H1 (cell line): ENCODE data around the gene BRME1. TPM values are rescaled to one million over a fixed set of nuclear protein-coding genes. Genes with fewer than 3 reads are reported as not detected.
A peak's percentile ranks its signal among the peaks of the same experiment; 100 is the strongest.

Source experiments
- CTCF ChIA-PET: fragments of 300-600 bp; sonication (Branson Sonifier 250); formaldehyde crosslinking; loops from one replicate; lab custom pipeline; 2021; ENCODE audit not compliant: partially characterized antibody; lab: Charles Lee
- POLR2A ChIA-PET: fragments of 300-600 bp; sonication (Branson Sonifier 250); formaldehyde crosslinking; loops from one replicate; lab custom pipeline; 2021; ENCODE audit warnings: inconsistent platforms; ENCODE audit not compliant: partially characterized antibody; lab: Charles Lee
- DNase-seq, 2 experiments: peaks; one replicate each; pipeline versions ENCODE4 v3.0.0 to v3.0.0-alpha.2; 2010 to 2022; ENCODE audit warnings: low spot score in 2 of 2, low read depth in 1 of 2, mixed read lengths in 1 of 2
- FAIRE-seq: peaks from 2 replicates; lab custom pipeline; 2011; peaks lifted over from hg19 to GRCh38; lab: Jason Lieb, UNC
- H2AFZ ChIP-seq: 2 replicates; pipeline ENCODE4 v1.8.1; 2012; ENCODE audit warnings: low read length, inconsistent platforms
- H2AK5ac ChIP-seq: 2 replicates; pipeline ENCODE4 v1.6.1; 2013; ENCODE audit warnings: low read depth, low read length
- H2BK120ac ChIP-seq: replicated peaks from 2 replicates; pipeline ENCODE3; 2013; ENCODE audit warnings: low read depth, low read length, inconsistent platforms
- H2BK12ac ChIP-seq: 2 replicates; pipeline ENCODE4 v1.6.1; 2013; ENCODE audit warnings: low read depth, low read length
- H2BK15ac ChIP-seq: 2 replicates; pipeline ENCODE4 v1.6.1; 2013; ENCODE audit warnings: low read length
- H2BK20ac ChIP-seq: 2 replicates; pipeline ENCODE4 v1.6.1; 2013; ENCODE audit warnings: low read length
- H2BK5ac ChIP-seq: 2 replicates; pipeline ENCODE4 v1.6.1; 2013; ENCODE audit warnings: low read depth, low read length
- H3K14ac ChIP-seq: 2 replicates; pipeline ENCODE4 v1.6.1; 2013; ENCODE audit warnings: inconsistent platforms; ENCODE audit not compliant: insufficient read length
- H3K18ac ChIP-seq: 2 replicates; pipeline ENCODE4 v1.6.1; 2013; ENCODE audit warnings: low read length; ENCODE audit errors: extremely low read depth
- H3K23ac ChIP-seq: 2 replicates; pipeline ENCODE4 v1.6.1; 2013; ENCODE audit warnings: inconsistent platforms; ENCODE audit not compliant: insufficient read length
- H3K23me2 ChIP-seq: 2 replicates; pipeline ENCODE4 v1.6.1; 2013; ENCODE audit warnings: low read depth, low read length
- H3K27ac ChIP-seq: 2 replicates; pipeline ENCODE4 v1.6.1; 2011; ENCODE audit warnings: low read depth, low read length, inconsistent platforms
- H3K27me3 ChIP-seq, 4 experiments: replicated peaks in 1 of 4; 1 replicate in 1 of 4; 2 replicates in 3 of 4; pipeline versions ENCODE4 v1.6.1 to v1.8.1; 2011 to 2013; ENCODE audit warnings: low read length in 3 of 4, mild to moderate bottlenecking in 3 of 4, inconsistent platforms in 2 of 4, mixed read lengths in 2 of 4, moderate library complexity in 1 of 4; ENCODE audit not compliant: control insufficient read depth in 3 of 4, insufficient read depth in 3 of 4; ENCODE audit errors: extremely low read depth in 1 of 4
- H3K36me3 ChIP-seq, 4 experiments: 2 replicates each; pipeline versions ENCODE4 v1.6.1 to v1.8.1; 2011 to 2013; ENCODE audit warnings: mild to moderate bottlenecking in 4 of 4, low read length in 3 of 4, moderate library complexity in 2 of 4, control low read depth in 1 of 4, inconsistent platforms in 1 of 4; ENCODE audit not compliant: insufficient read depth in 4 of 4, control insufficient read depth in 2 of 4
- H3K4ac ChIP-seq: replicated peaks from 2 replicates; pipeline ENCODE3; 2013; ENCODE audit warnings: low read length, low read depth, mixed read lengths, inconsistent platforms; ENCODE audit not compliant: insufficient read length
- H3K4me1 ChIP-seq, 4 experiments: replicated peaks in 1 of 4; 1 replicate in 1 of 4; 2 replicates in 3 of 4; pipeline versions ENCODE4 v1.6.1 to v1.8.1; 2011 to 2013; ENCODE audit warnings: low read length in 3 of 4, inconsistent platforms in 2 of 4, mixed read lengths in 1 of 4; ENCODE audit not compliant: insufficient read depth in 4 of 4, control insufficient read depth in 3 of 4
- H3K4me2 ChIP-seq, 2 experiments: 2 replicates each; pipeline versions ENCODE4 v1.6.1 to v1.8.1; 2011 to 2013; ENCODE audit warnings: low read depth in 2 of 2, low read length in 2 of 2, control low read depth in 1 of 2, inconsistent platforms in 1 of 2, mild to moderate bottlenecking in 1 of 2; ENCODE audit not compliant: insufficient read depth in 1 of 2
- H3K4me3 ChIP-seq, 4 experiments: fragments of 200-600, 300-600 bp in 1 of 4; sonication (generic), shearing (Covaris generic), sonication (Bioruptor Twin) in 1 of 4; 2 replicates each; pipeline versions ENCODE4 v1.5.1 to v1.8.1; 2011 to 2016; ENCODE audit warnings: low read length in 4 of 4, low read depth in 3 of 4, control low read depth in 2 of 4, inconsistent platforms in 2 of 4, mild to moderate bottlenecking in 2 of 4, mixed read lengths in 1 of 4, moderate library complexity in 1 of 4; ENCODE audit not compliant: insufficient read depth in 2 of 4; ENCODE audit errors: extremely low read depth in 1 of 4
- H3K56ac ChIP-seq: replicated peaks from 2 replicates; pipeline ENCODE3; 2013; ENCODE audit warnings: low read depth, mild to moderate bottlenecking, mixed read lengths, low read length, inconsistent platforms; ENCODE audit not compliant: insufficient read length
- H3K79me1 ChIP-seq: 2 replicates; pipeline ENCODE4 v1.6.1; 2013; ENCODE audit warnings: low read depth, low read length, control low read depth
- H3K79me2 ChIP-seq, 2 experiments: 2 replicates each; pipeline versions ENCODE4 v1.6.1 to v1.8.1; 2012 to 2013; ENCODE audit warnings: low read length in 2 of 2, mild to moderate bottlenecking in 2 of 2, inconsistent platforms in 1 of 2; ENCODE audit not compliant: insufficient read depth in 2 of 2, control insufficient read depth in 1 of 2
- H3K9ac ChIP-seq, 4 experiments: replicated peaks in 1 of 4; 1 replicate in 1 of 4; 2 replicates in 3 of 4; pipeline versions ENCODE4 v1.6.1 to v1.8.1; 2011 to 2013; ENCODE audit warnings: low read depth in 3 of 4, low read length in 3 of 4, control low read depth in 2 of 4, mild to moderate bottlenecking in 2 of 4, moderate library complexity in 2 of 4, inconsistent platforms in 1 of 4; ENCODE audit errors: extremely low read depth in 1 of 4
- H3K9me3 ChIP-seq, 2 experiments: 2 replicates each; pipeline versions ENCODE4 v1.6.1 to v1.8.1; 2012 to 2013; ENCODE audit warnings: mild to moderate bottlenecking in 2 of 2, moderate library complexity in 2 of 2, control low read depth in 1 of 2, inconsistent platforms in 1 of 2, low read depth in 1 of 2, low read length in 1 of 2, mixed read lengths in 1 of 2; ENCODE audit not compliant: insufficient read depth in 2 of 2
- H4K20me1 ChIP-seq, 2 experiments: replicated peaks in 1 of 2; 2 replicates each; pipeline versions ENCODE3 to v1.8.1; 2011 to 2013; ENCODE audit warnings: inconsistent platforms in 2 of 2, low read length in 2 of 2, mild to moderate bottlenecking in 1 of 2; ENCODE audit not compliant: insufficient read depth in 2 of 2, control insufficient read depth in 1 of 2
- H4K5ac ChIP-seq: 2 replicates; pipeline ENCODE4 v1.6.1; 2013; ENCODE audit warnings: low read length, low read depth, mixed read lengths, inconsistent platforms; ENCODE audit not compliant: insufficient read length
- H4K8ac ChIP-seq: 2 replicates; pipeline ENCODE4 v1.8.0; 2013; ENCODE audit warnings: mild to moderate bottlenecking, moderate library complexity, low read length, inconsistent platforms; ENCODE audit not compliant: insufficient read depth; ENCODE audit errors: extremely low read depth
- H4K91ac ChIP-seq: replicated peaks from 2 replicates; pipeline ENCODE3; 2013; ENCODE audit warnings: low read length, mixed read lengths, inconsistent platforms; ENCODE audit not compliant: insufficient read length
- ATF2 ChIP-seq: IDR thresholded peaks from 2 replicates; pipeline ENCODE4 v1.6.1; 2012; ENCODE audit warnings: low read length, inconsistent platforms
- BACH1 ChIP-seq: IDR thresholded peaks from 2 replicates; pipeline ENCODE4 v1.6.1; 2012; ENCODE audit warnings: low read length, improper control_type of control experiment
- CREB1 ChIP-seq: IDR thresholded peaks from 2 replicates; pipeline ENCODE4 v1.6.1; 2012; ENCODE audit warnings: inconsistent platforms
- KDM1A ChIP-seq: fragments of 200-600, 300-600 bp; sonication (generic); IDR thresholded peaks from 2 replicates; pipeline ENCODE4 v1.7.1; 2016; ENCODE audit warnings: mild to moderate bottlenecking, low read length, borderline replicate concordance
- KDM5A ChIP-seq: fragments of 200-600 bp; IDR thresholded peaks from 2 replicates; pipeline ENCODE4 v1.7.1; 2012; ENCODE audit warnings: mild to moderate bottlenecking, low read length, inconsistent platforms, mixed read lengths
- SAP30 ChIP-seq: fragments of 300-600 bp; sonication (generic); IDR thresholded peaks from 2 replicates; pipeline ENCODE4 v1.7.1; 2012; ENCODE audit warnings: low read length, moderate library complexity, mild to moderate bottlenecking, inconsistent platforms; ENCODE audit not compliant: insufficient read depth, insufficient replicate concordance
- SIN3A ChIP-seq, 2 experiments: IDR thresholded peaks in 1 of 2; conservative IDR thresholded peaks in 1 of 2; 2 replicates each; pipeline ENCODE4 v1.6.1; 2011 to 2012; ENCODE audit warnings: low read length in 2 of 2, improper control_type of control experiment in 1 of 2, low read depth in 1 of 2, mild to moderate bottlenecking in 1 of 2
- SUZ12 ChIP-seq: fragments of 200-600 bp; sonication (generic); IDR thresholded peaks from 2 replicates; pipeline ENCODE4 v1.6.1; 2012; ENCODE audit warnings: mild to moderate bottlenecking, inconsistent platforms, low read length, moderate library complexity, mixed read lengths
- TAF1 ChIP-seq: IDR thresholded peaks from 2 replicates; pipeline ENCODE4 v1.6.1; 2011; ENCODE audit warnings: mild to moderate bottlenecking, low read depth, low read length
- WGBS, 2 experiments: shearing (Covaris generic) in 1 of 2; methylation state at CpG; one replicate each; pipeline versions ENCODE4 v1.1.6 to v1.1.7; 2013 to 2015; ENCODE audit warnings: low lambda C conversion rate in 2 of 2, mixed read lengths in 2 of 2, inconsistent platforms in 1 of 2, low coverage in 1 of 2, missing lambda C conversion rate in 1 of 2; ENCODE audit not compliant: insufficient replicate concordance in 2 of 2, insufficient coverage in 1 of 2, insufficient read length in 1 of 2; ENCODE audit errors: extremely low coverage in 1 of 2, missing lambda C conversion rate in 1 of 2; 5-methylcytosine and 5-hydroxymethylcytosine counted together
- polyA plus RNA-seq, 7 experiments: library from polyadenylated mRNA; depleted of rRNA in 3 of 7; stranded (reverse) in 5 of 7; unstranded in 2 of 7; fragments of >200 nt in 5 of 7; fragments of 200-250 nt in 2 of 7; gene quantifications; 1 replicate in 5 of 7; 2 replicates in 1 of 7; 4 replicates in 1 of 7; pipeline versions ENCODE4 v1.2.1 to v1.2.3, GENCODE V29; 2011 to 2013; ENCODE audit warnings: missing spikeins in 2 of 7, mixed read lengths in 2 of 7
- total RNA-seq: library from RNA; stranded (reverse); fragmentation: NEBNext Ultra II Directional; extraction: Animal tissue kit (Norgen Biotek cat#: 25700); gene quantifications from 2 replicates; pipeline ENCODE4 v1.2.1, GENCODE V29; 2021

BRME1 gene
- total and polyA plus RNA-seq, 2 of the 8 experiments (the other 6 are each of a cell fraction or from before 2014, with no cell fraction given): 4.6 to 4.7 TPM

GRCh38 chr19:13834244-13835069, 71.5 kb downstream of the BRME1 start:
- peak overlapping the region in 1 of 2 experiments; percentile 55; a peak in 1 of 4 replicates for H3K4me2 ChIP-seq
- DNase-seq: no peak
- TF ChIP-seq SUZ12: no peak
- TF ChIP-seq SIN3A (conservative IDR thresholded peaks at IDR 0.05 in 1 of 2, IDR thresholded peaks at IDR 0.05 in 1 of 2; ENCODE audit: low read depth in 1 of 2, low read length in 2 of 2): no peak
- TF ChIP-seq BACH1: no peak
- TF ChIP-seq CREB1: no peak
- TF ChIP-seq SAP30: no peak
- TF ChIP-seq KDM1A: no peak
- no peak for TF ChIP-seq KDM5A
- no peak for TF ChIP-seq TAF1
- TF ChIP-seq ATF2: no peak

More at GRCh38 chr19:13834244-13835069, 71.5 kb downstream of the BRME1 start:
- no peak overlapping the region for H2BK120ac ChIP-seq
- H3K14ac ChIP-seq: no peak overlapping the region
- H3K79me1 ChIP-seq: no peaks in the 10 kb centered on the region
- 89% methylated on average over 14 of the region's 14 CpGs; no CpG with 5 or more reads in 1 of the 2 experiments for WGBS, 2 experiments
- H3K36me3 ChIP-seq: peaks cover 0 to 12% (median 6%) of the 10 kb centered on the region in 4 experiments; a peak in 4 of 8 replicates
- H3K18ac ChIP-seq: no peak overlapping the region; the same call in 1 of the 2 replicates
- peaks cover 0 to 13% (median 6%) of the 10 kb centered on the region in 4 experiments; a peak in 5 of 7 replicates for H3K4me1 ChIP-seq
- H3K4ac ChIP-seq: no peak overlapping the region
- no peak for FAIRE-seq
- no peaks in the 10 kb centered on the region for H3K9me3 ChIP-seq
- ChIA-PET CTCF (interaction anchor here (0.7 to 4.5 kb wide), 17 partner anchors 9 to 51 kb away, joined by 3 to 52 read pairs (median 4); no protein-coding TSS in a partner anchor), POLR2A (interaction anchor here (0.8 to 4.0 kb wide), 9 partner anchors 9 to 60 kb away, joined by 3 to 28 read pairs (median 5); no protein-coding TSS in a partner anchor)
- H2AK5ac ChIP-seq: no peak overlapping the region; the same call in 1 of the 2 replicates
- peak overlapping the region; percentile 75; the same call in 1 of the 2 replicates for H2BK12ac ChIP-seq
- peaks cover 0 to 5% of the 10 kb centered on the region in 2 experiments for H4K20me1 ChIP-seq
- H3K23ac ChIP-seq: no peak overlapping the region
- H3K23me2 ChIP-seq: peaks cover 7% of the 10 kb centered on the region
- H4K5ac ChIP-seq: no peak overlapping the region
- H2AFZ ChIP-seq: no peak overlapping the region
- no peak overlapping the region for H3K9ac ChIP-seq
- H2BK5ac ChIP-seq: no peak overlapping the region
- no peaks in the 10 kb centered on the region for H3K79me2 ChIP-seq
- H3K27ac ChIP-seq: no peak overlapping the region
- no peaks in the 10 kb centered on the region for H3K27me3 ChIP-seq
- H2BK20ac ChIP-seq: no peak overlapping the region
- no peak overlapping the region; the same call in 1 of the 2 replicates for H4K8ac ChIP-seq
- peak overlapping the region in 3 of 4 experiments; percentile 5 to 63 (median 19); a peak in 3 of 8 replicates for H3K4me3 ChIP-seq
- peak overlapping the region; percentile 70 for H4K91ac ChIP-seq
- peak overlapping the region; percentile 72 for H2BK15ac ChIP-seq
- H3K56ac ChIP-seq: no peak overlapping the region
